Measurements from ENCODE around the gene ANO3.

DNA sequence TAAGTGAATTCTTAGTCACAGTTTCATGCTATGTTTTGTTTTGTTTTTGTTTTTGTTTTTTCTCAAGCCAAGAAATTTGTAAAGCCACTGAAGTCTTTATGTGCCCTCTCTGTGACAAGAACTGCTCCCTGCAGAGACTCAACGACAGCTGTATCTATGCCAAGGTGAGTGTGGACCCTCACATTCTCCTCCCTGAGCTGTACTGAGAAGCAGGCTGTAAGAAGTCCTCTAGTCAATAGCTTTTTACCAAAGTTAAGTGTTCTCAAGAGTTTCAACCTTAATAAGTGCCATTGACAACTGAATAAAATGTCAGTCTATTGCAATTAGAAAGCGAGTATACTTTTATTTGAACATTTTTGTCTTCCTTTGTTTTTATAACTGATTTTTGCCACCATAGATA, 221.3 kb downstream of the ANO3 start:
- no peak for TF ChIP-seq POLR2A (IDR thresholded peaks at IDR 0.05)
- TF ChIP-seq, protein P1, sequence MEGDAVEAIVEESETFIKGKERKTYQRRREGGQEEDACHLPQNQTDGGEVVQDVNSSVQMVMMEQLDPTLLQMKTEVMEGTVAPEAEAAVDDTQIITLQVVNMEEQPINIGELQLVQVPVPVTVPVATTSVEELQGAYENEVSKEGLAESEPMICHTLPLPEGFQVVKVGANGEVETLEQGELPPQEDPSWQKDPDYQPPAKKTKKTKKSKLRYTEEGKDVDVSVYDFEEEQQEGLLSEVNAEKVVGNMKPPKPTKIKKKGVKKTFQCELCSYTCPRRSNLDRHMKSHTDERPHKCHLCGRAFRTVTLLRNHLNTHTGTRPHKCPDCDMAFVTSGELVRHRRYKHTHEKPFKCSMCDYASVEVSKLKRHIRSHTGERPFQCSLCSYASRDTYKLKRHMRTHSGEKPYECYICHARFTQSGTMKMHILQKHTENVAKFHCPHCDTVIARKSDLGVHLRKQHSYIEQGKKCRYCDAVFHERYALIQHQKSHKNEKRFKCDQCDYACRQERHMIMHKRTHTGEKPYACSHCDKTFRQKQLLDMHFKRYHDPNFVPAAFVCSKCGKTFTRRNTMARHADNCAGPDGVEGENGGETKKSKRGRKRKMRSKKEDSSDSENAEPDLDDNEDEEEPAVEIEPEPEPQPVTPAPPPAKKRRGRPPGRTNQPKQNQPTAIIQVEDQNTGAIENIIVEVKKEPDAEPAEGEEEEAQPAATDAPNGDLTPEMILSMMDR (IDR thresholded peaks at IDR 0.05), result no peak

Measured in uterus (tissue), 2 donors.